ENCODE measurements around the gene INTS11.
"Not testable (repeated sequence)": the region's sequence is repeated elsewhere in the genome, so short reads cannot be mapped to it uniquely, and the experiment has no call there.

Gene INTS11

DNA sequence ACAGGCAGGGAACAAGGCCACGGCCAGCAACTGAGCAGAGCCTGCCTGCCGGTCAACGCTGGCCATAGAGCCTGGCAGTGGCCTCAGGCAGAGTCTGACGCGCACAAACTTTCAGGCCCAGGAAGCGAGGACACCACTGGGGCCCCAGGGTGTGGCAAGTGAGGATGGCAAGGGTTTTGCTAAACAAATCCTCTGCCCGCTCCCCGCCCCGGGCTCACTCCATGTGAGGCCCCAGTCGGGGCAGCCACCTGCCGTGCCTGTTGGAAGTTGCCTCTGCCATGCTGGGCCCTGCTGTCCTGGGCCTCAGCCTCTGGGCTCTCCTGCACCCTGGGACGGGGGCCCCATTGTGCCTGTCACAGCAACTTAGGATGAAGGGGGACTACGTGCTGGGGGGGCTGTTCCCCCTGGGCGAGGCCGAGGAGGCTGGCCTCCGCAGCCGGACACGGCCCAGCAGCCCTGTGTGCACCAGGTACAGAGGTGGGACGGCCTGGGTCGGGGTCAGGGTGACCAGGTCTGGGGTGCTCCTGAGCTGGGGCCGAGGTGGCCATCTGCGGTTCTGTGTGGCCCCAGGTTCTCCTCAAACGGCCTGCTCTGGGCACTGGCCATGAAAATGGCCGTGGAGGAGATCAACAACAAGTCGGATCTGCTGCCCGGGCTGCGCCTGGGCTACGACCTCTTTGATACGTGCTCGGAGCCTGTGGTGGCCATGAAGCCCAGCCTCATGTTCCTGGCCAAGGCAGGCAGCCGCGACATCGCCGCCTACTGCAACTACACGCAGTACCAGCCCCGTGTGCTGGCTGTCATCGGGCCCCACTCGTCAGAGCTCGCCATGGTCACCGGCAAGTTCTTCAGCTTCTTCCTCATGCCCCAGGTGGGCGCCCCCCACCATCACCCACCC lies 6.9 kb upstream of the INTS11 start, which contains the start of gene TAS1R3:
Gene TAS1R3, plus strand, starts transcription at position 213 of the 898 bp plus-strand sequence. Its CDS starts 66 bp downstream, at position 279.
- DNase-seq (ENCODE audit: extremely low read depth in 1 of 2, low read depth in 1 of 2): no peak

DNA sequence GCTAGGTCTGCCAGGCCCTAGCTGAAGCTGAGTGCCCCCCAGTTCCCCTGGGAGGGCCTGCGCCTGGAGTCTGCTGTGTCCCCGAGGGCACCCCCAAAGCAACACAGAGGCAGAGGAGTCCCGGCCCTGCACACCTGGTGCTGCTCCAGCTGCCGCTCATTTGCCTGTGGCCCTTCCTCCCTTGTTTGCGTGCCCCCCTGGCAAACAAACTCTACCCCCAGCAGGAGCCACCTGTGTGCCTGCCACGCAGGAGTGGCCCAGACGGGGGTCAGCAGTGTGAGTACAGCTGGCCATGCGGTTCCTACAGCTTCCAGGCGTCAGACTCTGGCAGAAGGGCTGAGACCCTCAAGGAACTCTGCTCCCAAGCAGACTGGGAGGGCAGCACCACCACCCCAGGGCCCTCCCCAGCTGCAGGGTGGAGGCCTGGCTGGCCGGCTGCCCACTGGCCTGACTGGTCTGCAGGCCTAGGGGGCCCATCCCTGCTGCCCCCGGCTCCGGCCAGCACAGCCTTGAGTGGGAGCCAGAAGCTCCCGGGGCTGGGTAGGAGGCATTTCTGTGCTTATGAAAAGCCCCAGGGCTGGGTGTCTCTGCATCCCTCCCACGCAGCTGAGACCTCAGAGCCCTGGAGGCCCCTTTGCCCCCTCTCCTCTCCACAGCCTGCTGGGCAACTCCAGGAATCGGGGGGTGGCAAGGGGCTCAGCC lies 6.1 kb upstream of the INTS11 start:
- DNase-seq (ENCODE audit: extremely low read depth in 1 of 2, low read depth in 1 of 2): no peak

DNA sequence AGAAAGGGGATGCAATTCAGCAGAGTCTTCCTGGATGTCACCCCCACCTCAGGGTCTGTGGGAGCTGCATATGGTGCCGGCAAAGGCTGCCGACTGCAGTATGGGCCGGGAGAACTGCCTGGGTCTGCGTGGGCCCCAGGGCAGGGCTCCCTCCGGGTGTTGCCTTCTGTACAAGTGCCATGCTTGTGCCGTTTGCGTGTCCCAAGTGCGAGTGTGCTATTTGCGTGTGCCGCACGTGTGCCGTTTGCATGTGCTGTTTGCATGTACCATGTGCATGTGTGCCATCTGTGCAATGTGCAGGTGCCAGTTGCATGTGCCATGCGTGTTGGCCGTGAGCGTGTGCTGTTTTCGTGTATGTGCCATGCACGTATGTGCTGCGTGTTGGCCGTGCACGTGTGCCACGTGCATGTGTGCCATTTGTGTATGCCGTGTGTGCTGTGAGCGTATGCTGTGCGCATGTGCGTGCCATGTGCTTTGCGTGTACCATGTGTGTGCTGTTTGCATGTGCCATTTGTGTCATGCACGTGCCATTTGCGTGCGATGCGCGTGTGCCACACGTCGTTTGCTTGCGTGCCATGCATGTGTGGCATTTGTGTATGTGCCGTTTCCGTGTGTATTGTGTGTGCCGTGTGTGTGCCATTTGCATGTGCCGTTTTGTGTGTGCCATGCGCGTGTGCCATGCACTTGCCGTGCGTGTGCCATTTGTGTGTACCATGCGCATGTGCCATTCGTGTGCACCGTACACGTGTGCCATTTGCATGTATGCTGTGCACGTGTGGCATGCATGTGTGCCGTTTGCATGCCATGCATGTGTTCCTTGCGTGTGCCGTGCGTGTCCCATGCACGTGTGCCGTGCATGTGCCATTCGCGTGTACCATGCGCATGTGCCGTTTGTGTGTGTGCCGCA lies 5.1 kb upstream of the INTS11 start:
- DNase-seq (ENCODE audit: extremely low read depth in 1 of 2, low read depth in 1 of 2): no peak

DNA sequence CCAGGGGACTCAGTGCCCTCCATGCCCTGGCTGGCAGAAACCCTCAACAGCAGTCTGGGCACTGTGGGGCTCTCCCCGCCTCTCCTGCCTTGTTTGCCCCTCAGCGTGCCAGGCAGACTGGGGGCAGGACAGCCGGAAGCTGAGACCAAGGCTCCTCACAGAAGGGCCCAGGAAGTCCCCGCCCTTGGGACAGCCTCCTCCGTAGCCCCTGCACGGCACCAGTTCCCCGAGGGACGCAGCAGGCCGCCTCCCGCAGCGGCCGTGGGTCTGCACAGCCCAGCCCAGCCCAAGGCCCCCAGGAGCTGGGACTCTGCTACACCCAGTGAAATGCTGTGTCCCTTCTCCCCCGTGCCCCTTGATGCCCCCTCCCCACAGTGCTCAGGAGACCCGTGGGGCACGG lies 3.8 kb upstream of the INTS11 start:
- DNase-seq (ENCODE audit: extremely low read depth in 1 of 2, low read depth in 1 of 2): no peak

DNA sequence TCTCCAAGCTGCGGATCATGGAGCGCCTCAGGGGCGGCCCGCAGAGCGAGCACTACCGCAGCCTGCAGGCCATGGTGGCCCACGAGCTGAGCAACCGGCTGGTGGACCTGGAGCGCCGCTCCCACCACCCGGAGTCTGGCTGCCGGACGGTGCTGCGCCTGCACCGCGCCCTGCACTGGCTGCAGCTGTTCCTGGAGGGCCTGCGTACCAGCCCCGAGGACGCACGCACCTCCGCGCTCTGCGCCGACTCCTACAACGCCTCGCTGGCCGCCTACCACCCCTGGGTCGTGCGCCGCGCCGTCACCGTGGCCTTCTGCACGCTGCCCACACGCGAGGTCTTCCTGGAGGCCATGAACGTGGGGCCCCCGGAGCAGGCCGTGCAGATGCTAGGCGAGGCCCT lies 2.8 kb upstream of the INTS11 start:
- no peak for DNase-seq (ENCODE audit: extremely low read depth in 1 of 2, low read depth in 1 of 2)

DNA sequence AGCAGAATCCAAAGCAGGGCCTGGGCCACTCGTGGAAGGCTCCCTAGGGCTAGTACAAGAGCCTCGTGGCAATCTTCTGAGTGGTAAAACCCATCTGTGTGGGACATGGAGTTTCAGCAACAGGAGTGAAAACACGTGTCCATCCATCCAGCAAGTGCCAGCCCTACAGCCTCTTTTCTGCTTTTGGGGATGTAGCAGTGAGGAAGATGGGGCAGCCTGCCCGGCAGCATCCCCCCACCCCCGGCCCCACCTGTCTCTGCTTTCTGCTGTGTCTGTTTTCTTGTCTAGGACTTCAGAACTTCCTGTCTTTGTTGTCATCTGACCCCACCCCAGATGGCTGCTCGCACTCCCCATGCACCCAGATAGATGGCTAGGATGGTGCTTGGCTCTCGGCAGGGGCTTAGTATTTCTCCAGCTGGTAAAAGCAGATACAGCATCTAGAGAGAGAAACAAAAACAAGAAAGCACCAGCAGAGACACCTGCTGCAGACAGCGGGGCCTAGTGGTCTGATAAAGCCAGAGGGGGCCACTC lies 1.7 kb upstream of the INTS11 start:
- DNase-seq (ENCODE audit: extremely low read depth in 1 of 2, low read depth in 1 of 2): no peak

DNA sequence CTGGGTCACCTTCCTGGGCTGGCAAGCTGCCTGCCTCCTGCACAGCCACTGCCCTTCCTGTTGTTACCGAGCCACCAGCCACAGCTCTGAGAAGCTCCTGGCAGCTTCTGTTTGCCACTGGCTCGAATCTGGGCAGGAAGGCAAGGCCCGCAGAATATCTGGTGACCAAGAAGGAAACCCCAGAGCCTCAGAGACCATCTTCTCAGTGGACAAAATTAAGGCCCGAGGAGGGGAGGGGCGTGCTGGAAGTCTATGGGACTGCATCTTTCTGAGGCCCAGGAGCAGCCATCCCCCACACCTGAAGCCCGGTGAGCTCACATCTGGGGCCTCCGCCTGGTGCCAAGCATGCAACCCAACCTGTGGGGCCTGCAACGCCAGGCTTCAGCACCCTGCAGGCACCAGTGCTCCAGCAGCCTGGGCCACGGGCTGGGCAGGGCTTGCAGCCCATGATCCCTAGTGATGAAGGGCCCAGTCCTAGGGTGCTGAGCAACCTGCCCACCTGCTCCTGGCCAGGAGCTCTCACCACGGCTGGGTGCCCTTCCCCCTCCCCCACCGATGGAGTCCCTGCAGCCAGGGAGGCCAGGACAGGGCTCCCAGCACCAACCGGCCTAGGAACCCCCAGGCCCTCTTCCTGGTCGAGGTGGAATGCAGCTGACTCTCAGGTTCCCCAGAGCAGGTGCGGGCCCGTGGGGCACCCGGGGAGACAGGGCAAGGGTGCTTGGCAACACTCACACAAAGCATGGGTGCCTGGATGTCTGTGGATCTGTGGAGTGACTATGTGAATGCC lies 1.0 kb upstream of the INTS11 start:
- no peak for DNase-seq (ENCODE audit: extremely low read depth in 1 of 2, low read depth in 1 of 2)

DNA sequence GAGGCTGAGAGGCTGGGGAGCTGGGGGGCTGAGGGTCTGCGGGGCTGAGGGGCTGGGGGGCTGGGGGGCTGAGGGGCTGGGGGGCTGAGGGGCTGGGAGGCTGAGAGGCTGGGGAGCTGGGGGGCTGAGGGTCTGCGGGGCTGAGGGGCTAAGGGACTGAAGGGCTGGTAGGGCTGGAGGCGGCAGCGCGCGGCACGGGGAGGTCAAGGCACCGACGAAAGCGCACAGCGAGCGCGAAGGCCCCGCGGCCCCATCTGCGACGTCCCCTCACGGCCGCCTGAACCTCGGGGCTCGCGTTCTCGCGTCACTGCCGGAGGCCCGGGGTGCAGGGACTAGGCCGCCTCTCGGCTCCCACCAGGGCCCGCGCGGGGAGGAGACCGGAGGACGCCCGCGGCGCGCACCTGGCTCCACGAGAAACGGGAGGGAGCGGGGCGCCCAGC lies 356 bp downstream of the INTS11 start:
- DNase-seq (ENCODE audit: extremely low read depth in 1 of 2, low read depth in 1 of 2): no peak

DNA sequence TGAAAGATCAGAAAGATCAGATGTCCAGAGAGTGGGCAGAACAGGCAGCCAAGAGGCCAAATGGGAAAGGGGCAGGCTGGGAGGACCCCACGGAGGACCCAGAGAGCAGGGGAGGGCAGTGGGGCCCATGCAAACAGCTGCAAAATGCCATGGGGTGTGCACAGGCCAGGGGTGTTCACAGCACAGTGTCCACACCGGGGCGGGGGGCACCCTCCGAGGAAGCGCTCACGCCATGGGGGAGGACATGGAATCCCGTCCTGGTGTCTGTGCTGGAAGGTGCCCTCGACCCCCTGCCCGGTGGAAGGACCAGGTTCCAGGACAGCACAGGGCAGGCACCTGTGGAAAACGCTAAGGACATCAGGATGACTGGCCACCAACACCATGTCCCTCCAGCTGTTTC lies 1.5 kb downstream of the INTS11 start:
- DNase-seq (ENCODE audit: extremely low read depth in 1 of 2, low read depth in 1 of 2): no peak

DNA sequence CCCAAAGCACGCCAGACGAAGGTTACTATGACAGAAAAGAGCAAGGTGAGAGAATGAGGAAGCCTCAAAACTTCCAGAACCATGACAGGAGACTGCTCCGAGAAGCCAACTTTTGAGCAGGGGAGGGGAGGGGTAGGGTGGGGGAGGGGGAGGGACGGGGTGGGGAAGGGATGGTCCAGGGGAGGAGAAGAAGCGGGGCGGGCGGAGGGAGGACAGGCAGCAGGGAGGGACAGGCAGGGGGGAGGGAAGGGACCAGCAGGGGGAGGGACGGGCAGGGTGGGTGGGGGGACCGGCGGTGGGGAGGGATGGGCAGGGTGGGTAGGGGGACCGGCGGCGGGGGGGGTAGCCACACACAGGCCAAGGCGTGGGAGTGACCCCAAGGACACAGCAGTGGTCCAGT lies 2.0 kb downstream of the INTS11 start:
- DNase-seq (ENCODE audit: extremely low read depth in 1 of 2, low read depth in 1 of 2): no peak

DNA sequence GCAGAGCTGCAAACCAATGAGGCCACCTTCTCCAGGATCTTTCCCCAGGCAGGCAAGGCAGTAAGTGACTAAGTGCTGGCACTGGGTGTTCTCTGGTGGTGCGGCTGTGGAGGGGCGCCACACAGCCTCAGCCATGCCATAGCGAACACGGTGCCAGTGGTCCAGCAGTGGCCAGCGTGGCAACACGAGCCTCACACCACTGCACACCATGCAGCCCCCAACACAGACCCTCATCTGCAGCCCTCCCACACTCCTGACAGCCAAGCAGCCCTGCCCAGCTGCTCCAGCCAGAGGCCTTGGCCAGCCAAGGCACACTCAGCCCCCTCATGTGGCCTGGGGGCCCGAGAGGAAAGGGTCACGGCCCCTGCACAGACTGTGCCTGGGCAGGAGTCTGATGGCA lies 3.0 kb downstream of the INTS11 start:
- no peak for DNase-seq (ENCODE audit: extremely low read depth in 1 of 2, low read depth in 1 of 2)

DNA sequence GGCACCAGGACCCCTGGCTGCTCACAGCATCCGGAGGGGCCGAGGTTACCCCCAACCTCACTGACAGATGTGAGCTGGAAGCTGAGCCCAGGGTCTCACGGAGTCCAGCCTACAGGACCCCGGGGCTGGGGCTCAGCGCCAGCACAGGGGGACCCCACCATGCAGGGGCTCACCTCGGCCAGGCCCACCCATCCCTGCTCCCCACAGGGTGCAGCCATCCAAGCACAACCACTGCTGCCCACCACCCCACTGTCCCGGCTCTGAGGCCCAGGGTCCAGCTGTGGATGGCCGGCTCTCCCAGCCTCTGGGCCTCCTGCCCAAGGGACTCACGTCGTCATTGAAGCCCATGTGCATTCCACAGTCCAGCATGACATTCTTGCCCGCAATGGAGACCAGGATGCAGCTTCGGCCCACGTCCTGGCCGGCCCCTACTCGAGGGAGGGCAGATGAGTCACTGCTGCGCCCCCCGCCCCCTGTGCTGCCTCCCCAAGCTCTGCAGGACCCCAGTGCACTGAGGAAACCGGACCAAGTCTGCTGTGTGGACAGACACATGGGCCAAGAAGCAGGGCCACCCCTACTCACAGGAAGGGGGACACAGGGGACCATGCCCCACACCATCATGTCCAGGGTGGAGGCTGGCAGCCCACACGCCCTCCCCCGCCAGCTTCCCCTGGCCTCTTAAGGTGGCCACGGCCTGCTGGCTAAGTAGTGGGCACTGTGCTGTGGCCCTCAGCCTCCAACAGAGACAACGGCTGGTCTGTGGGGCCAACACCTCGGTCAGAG lies 3.6 kb downstream of the INTS11 start:
- no peak for DNase-seq (ENCODE audit: extremely low read depth in 1 of 2, low read depth in 1 of 2)

DNA sequence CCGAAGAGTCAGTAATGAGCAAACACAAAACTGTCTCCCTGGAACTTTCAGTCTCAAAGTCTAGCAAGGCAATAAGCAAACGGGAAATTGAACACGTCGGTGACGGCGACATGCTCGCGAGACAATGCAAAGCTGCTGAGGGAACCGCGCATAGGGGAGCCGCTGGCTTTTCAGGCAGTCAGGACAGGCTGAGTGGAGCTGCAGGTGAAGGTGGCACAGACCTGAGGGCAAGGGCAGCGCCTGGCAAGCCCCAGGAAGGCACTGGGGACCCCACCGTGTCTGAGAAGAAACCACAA lies 4.9 kb downstream of the INTS11 start:
- DNase-seq (ENCODE audit: extremely low read depth in 1 of 2, low read depth in 1 of 2): no peak

DNA sequence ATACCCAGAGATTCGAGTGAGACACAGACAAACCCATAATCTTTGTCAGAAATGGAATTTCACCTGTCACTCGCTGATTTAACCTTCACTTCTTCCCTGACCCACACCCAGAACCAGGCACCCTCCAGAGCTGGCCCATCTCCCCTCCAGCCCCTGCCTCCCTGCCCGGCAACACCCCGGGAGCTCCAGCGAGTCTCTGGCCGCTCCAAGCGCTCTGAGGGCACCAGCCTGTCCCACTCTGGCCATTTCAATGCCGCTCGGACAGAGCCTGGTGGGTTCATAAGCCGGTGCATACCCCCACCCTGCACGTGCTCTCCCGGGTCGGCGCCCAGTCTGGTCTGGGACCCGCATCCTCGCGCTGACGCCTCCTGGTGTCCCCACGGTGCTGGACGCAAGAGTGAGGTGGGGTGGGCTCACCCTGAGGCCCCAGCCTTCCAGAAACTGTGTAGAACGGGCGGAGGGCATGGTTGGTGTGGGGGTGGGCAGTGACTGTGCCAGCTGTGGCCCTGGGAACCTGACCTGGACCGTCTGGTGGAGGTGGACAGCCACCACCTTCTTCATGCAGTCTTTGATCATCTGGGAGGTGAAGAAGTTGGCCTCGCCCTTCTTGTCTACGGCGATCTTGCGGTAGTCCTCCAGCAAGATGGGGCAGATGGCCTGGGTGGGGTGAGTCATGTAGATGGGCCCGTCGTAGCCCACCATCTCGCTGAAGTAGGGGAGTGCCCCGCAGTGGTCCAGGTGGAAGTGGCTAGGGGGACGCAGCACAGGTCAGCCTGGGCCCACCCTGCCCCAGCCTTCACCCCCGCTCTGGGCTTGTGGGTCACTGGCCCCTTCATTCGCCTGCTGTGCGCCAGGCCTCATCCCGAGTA lies 5.4 kb downstream of the INTS11 start:
- no peak for DNase-seq (ENCODE audit: extremely low read depth in 1 of 2, low read depth in 1 of 2)

DNA sequence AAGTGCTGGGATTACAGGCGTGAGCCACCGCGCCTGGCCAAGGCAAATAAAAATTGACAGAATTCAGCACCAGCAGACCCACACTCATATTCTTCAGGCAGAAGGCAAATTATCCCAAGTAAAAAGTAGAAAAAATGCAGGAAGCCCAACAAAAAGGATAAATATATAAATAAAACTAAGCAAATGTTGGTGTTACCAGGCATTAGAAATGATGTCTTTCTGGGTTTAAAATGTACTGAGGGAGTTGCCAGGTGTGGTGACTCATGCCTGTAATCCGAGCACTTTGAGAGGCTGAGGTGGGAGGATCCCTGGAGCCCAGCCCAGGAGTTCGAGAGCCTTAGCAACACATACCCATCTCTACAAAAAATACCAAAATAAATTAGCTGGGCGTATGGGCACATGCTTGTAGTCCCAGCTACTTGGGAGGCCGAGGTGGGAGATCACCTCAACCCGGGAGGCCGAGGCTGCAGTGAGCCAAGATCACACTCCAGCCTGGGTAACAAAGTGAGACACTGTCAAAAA lies 6.3 kb downstream of the INTS11 start:
- no peak for DNase-seq (ENCODE audit: extremely low read depth in 1 of 2, low read depth in 1 of 2)

DNA sequence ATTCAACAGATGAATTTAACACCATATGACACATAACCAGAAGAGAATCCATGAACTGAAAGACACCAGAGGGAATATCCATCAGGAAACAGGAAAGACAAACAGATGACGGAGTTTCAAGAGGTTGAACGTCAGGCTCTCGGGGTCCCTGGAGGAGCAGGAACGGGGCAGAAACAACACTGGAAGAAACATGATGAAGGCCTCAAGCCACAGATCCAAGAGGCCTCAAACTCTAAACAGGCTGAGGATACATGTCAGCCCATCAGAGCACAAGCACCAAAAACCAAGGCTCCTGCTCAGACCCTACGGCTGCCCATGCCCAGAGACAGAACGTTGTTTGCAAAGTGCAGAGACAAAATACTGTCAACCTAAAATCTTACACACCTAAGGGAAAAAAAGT lies 7.0 kb downstream of the INTS11 start:
- DNase-seq (ENCODE audit: extremely low read depth in 1 of 2, low read depth in 1 of 2): no peak

DNA sequence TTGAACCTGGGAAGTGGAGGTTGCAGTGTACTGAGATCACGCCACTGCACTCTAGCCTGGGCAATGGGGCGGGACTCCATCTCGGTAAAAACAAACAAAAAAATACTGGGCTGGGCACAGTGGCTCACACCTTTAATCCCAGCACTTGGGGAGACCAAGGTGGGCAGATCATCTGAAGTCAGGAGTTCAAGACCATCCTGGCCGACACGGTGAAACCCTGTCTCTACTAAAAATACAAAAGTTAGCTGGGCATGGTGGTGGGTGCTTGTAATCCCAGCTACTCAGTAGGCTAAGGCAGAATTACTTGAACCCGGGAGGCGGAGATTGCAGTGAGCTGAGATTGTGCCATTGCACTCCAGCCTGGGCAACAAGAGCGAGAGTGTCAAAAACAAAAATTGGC lies 8.3 kb downstream of the INTS11 start:
- not testable (repeated sequence) for DNase-seq (ENCODE audit: extremely low read depth in 1 of 2, low read depth in 1 of 2)

DNA sequence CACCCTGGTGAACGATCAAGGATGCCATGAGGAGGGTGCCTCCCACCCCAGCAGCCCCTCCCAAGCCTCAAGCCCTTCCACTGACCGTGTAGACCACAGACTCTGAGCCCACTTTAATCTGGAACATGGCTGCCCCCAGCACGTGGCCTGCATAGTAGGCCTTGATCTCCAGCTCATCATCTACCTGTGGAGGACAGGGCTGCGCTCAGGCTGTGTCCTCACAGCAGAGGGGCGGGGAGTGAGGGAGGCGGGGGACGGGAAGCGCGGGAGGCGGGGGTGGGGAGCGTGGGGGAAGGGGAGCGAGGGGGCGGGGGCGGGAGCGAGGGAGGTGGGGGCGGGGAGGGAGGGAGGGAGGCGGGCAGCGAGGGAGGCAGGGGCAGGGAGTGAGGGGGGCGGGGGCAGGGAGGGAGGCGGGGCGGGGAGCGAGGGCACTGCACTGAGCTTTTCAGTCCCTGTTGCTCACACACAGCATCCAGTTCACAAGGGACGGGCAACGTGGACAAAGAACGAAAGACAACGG lies 9.0 kb downstream of the INTS11 start:
- no peak for DNase-seq (ENCODE audit: extremely low read depth in 1 of 2, low read depth in 1 of 2)
